ENCODE measurements around the gene GPS2.

Gene GPS2

GRCh38 chr17:7318121-7318860 is 3.1 kb upstream of the GPS2 start:
- Mint-ChIP-seq H3K27ac (no peak overlapping the region), H3K9me3 (no peaks in the 10 kb centered on the region), H3K4me3 (no peak overlapping the region), H3K27me3 (no peaks in the 10 kb centered on the region), H3K36me3 (peaks cover 48 to 77% of the 10 kb centered on the region in 2 donors), H3K4me1 (peaks cover 28 to 48% of the 10 kb centered on the region in 2 donors)
- DNase-seq (no peak), ATAC-seq (replicated peaks) (no peak)

- DNase-seq (no peak), ATAC-seq (replicated peaks) (no peak)
- H3K4me3 Mint-ChIP-seq = peak overlapping the region in 1 of 2 donors; percentile 65
- H3K27ac Mint-ChIP-seq = peak overlapping the region; percentile 17
- H3K36me3 Mint-ChIP-seq = peaks cover 55 to 78% of the 10 kb centered on the region in 2 donors
- H3K27me3 Mint-ChIP-seq = no peaks in the 10 kb centered on the region
- H3K4me1 Mint-ChIP-seq = peaks cover 38 to 58% of the 10 kb centered on the region in 2 donors
- H3K9me3 Mint-ChIP-seq = no peaks in the 10 kb centered on the region
Measured at GRCh38 chr17:7317161-7317803, 2.1 kb upstream of the GPS2 start.

GRCh38 chr17:7315570-7316235 is 543 bp upstream of the GPS2 start:
- Mint-ChIP-seq H3K9me3 (no peaks in the 10 kb centered on the region), H3K36me3 (peaks cover 56 to 77% of the 10 kb centered on the region in 2 donors), H3K27me3 (no peaks in the 10 kb centered on the region), H3K4me1 (peaks cover 47 to 68% of the 10 kb centered on the region in 2 donors), H3K27ac (peak overlapping the region; percentile 99), H3K4me3 (peak overlapping the region; percentile 83 to 97)
- ATAC-seq (replicated peaks) = no peak
- DNase-seq = no peak

DNA sequence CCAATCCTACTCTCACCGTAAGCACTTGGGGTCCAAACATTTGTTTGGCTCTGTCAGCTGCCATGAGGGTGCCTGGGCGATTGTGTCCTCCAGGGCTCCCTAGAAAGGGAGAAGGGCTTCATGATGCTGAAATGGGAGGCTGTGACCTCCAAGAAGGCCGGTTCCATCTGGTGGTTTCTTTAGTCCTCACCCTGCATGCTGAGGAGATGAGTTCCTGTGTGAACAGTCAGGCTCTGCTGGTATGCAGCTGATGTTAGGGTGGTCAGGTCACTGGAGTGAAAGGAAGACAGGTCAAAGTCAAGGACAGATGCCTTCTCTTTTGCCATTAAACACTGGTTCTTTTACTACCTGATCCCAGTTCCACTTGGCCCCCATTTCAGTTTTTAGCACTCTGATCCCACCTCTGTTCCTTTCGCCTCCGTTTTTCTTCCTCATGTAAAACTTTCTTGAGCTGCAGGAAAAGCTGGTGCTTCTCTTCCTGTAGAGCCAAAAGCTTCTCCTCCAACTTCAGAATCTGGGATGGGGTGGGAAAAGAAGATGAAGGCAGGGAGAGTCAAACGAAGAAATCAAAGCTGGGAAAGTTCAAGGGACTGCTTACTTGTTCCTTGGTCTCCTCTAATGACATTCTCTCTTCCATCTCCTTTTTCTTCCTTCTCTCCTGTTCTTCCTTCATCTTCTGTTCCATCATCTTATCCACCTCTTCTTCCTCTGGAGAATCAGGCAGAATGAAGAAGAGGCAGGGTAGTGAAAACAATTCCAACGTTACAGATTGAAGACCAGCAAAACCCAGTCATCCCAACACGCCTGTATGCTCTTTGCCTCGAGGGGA is 1.1 kb downstream of the GPS2 start:
- peaks cover 62 to 84% of the 10 kb centered on the region in 2 donors for H3K4me1 Mint-ChIP-seq
- DNase-seq = no peak

DNA sequence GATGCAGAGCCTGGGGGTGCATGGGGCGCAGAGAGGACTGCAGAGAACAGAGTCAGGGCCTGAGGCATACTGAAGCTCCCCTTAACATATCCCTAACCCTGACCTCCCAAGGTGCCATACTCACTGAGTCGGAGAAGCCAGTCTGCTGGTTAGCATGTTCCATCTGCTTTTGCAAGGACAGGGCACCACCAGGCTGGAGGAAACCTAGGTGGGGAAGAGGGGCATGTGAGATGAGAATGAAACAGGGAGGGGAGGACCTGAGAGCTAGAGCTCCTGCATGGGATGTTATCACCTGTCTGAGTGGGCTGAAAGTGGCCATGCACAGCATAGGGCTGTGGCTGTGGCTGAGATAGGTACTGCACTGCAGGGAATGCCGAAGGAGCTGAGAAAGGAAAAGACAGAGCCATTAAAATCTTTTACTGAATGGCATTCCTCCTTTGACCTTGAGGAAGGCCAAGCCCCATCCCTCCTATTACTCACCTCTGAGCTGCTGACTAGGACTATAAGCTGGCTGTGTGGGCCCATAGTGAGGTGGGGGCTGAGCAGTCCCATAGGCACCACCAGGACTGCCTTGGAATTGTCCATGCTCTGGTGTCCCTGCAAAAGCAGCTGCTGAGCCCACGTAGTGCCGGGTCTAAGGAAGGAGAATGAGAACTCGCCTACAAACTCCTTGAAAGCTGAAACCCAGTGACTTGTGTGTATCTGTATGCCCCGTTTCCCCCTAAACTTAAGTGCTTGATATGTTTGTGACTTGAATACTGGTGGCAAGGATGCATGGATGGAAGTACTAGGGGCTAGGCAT is 1.9 kb downstream of the GPS2 start:
- H3K27me3 Mint-ChIP-seq = no peaks in the 10 kb centered on the region
- DNase-seq (no peak), ATAC-seq (replicated peaks) (peak in 1 of 2 donors; percentile 13)
- H3K27ac Mint-ChIP-seq = peak overlapping the region; percentile 93
- no peaks in the 10 kb centered on the region for H3K9me3 Mint-ChIP-seq
- H3K4me3 Mint-ChIP-seq = peak overlapping the region; percentile 83 to 87
- peaks cover 68 to 88% of the 10 kb centered on the region in 2 donors for H3K36me3 Mint-ChIP-seq
- H3K4me1 Mint-ChIP-seq = peaks cover 59 to 90% of the 10 kb centered on the region in 2 donors

More for the DNA sequence above, 1.1 kb downstream of the GPS2 start:
- Mint-ChIP-seq H3K9me3 (no peaks in the 10 kb centered on the region), H3K27me3 (no peaks in the 10 kb centered on the region), H3K4me3 (peak overlapping the region; percentile 83 to 87), H3K36me3 (peaks cover 68 to 87% of the 10 kb centered on the region in 2 donors), H3K27ac (peak overlapping the region; percentile 93)
- peak in 1 of 2 donors; percentile 3 for ATAC-seq (replicated peaks)

DNA sequence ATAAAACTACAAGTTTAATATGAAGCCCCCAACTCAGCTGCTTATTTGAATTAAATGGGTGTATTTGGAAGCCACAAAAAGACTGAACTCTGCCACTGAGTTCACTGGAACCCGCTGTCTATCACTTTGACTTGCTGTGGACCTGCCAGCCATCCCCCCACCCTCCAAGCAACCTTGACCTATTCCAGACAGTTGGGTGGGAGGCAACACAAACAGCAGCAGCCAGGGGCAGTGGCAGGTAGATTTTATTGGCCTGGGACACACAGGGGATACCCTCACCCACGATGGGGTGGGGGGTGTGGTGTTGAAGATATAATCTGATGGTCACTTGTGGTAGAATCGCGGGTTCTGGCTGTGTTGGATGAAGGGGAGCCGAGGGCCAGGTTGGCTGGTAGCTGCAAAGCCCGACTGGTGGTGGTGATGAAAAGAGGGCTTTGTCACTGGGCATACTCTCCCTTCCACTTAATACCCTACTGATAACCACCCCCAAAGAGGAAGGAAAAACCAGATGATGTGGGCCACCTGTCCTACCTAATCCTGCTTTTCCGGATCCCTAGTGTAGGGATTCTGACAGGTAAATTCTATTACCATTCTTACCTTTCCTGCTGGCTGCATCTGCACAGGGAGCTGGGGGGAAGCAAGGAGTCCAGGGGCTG is 2.6 kb downstream of the GPS2 start:
- peak overlapping the region; percentile 83 to 87 for H3K4me3 Mint-ChIP-seq
- H3K27me3 Mint-ChIP-seq = no peaks in the 10 kb centered on the region

DNA sequence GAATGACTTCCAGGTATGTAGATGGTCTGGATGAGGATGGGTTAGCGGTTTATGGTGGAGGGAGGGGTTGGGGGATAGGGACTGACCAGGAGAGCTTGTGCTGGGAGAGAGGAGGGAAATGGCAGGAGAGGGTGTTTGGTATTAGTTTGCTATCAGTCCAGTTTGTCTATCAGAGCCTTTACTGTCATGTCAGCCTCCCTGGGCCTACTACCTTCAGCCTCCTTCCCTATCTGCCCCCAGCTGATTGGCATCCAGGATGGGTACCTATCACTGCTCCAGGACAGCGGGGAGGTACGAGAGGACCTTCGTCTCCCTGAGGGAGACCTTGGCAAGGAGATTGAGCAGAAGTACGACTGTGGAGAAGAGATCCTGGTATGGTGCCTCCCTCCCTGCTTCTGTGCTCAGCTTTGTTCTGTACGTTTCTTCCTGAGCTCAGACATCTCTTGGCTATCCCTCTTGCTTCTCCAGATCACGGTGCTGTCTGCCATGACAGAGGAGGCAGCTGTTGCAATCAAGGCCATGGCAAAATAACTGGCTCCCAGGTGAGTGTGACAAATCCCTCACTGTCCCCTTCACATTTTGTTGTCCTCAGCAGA is 4.0 kb downstream of the GPS2 start:
- DNase-seq = no peak
- peaks cover 56 to 88% of the 10 kb centered on the region in 2 donors for H3K4me1 Mint-ChIP-seq
- peak overlapping the region; percentile 99 for H3K27ac Mint-ChIP-seq
- no peak for ATAC-seq (replicated peaks)
- peaks cover 60 to 79% of the 10 kb centered on the region in 2 donors for H3K36me3 Mint-ChIP-seq
- H3K4me3 Mint-ChIP-seq = peak overlapping the region; percentile 87 to 90
- H3K9me3 Mint-ChIP-seq = no peaks in the 10 kb centered on the region
- no peaks in the 10 kb centered on the region for H3K27me3 Mint-ChIP-seq

More for the DNA sequence above, 2.6 kb downstream of the GPS2 start:
- no peaks in the 10 kb centered on the region for H3K9me3 Mint-ChIP-seq
- H3K27ac Mint-ChIP-seq = peak overlapping the region; percentile 86
- DNase-seq (no peak), ATAC-seq (replicated peaks) (no peak)
- H3K4me1 Mint-ChIP-seq = peaks cover 57 to 87% of the 10 kb centered on the region in 2 donors
- H3K36me3 Mint-ChIP-seq = peaks cover 65 to 83% of the 10 kb centered on the region in 2 donors

DNA sequence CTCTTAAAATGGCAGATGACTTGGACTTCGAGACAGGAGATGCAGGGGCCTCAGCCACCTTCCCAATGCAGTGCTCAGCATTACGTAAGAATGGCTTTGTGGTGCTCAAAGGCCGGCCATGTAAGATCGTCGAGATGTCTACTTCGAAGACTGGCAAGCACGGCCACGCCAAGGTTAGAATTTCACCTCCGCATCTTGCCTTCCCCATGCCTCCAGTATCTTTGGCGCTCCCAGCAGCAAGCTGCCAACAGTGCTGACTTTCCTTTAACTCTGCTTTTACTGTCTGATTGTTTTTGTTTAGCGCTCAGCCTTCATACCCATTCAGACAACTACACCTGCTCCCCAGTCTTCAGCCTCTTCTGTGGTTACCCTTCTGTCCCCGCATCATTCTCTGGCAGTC is 5.5 kb downstream of the GPS2 start:
- peaks cover 53 to 67% of the 10 kb centered on the region in 2 donors for H3K36me3 Mint-ChIP-seq
- H3K27ac Mint-ChIP-seq = peak overlapping the region; percentile 99
- peak overlapping the region; percentile 87 to 90 for H3K4me3 Mint-ChIP-seq
- DNase-seq = no peak
- peaks cover 51 to 72% of the 10 kb centered on the region in 2 donors for H3K4me1 Mint-ChIP-seq
- ATAC-seq (replicated peaks) = no peak
- H3K27me3 Mint-ChIP-seq = no peaks in the 10 kb centered on the region
- H3K9me3 Mint-ChIP-seq = no peaks in the 10 kb centered on the region

DNA sequence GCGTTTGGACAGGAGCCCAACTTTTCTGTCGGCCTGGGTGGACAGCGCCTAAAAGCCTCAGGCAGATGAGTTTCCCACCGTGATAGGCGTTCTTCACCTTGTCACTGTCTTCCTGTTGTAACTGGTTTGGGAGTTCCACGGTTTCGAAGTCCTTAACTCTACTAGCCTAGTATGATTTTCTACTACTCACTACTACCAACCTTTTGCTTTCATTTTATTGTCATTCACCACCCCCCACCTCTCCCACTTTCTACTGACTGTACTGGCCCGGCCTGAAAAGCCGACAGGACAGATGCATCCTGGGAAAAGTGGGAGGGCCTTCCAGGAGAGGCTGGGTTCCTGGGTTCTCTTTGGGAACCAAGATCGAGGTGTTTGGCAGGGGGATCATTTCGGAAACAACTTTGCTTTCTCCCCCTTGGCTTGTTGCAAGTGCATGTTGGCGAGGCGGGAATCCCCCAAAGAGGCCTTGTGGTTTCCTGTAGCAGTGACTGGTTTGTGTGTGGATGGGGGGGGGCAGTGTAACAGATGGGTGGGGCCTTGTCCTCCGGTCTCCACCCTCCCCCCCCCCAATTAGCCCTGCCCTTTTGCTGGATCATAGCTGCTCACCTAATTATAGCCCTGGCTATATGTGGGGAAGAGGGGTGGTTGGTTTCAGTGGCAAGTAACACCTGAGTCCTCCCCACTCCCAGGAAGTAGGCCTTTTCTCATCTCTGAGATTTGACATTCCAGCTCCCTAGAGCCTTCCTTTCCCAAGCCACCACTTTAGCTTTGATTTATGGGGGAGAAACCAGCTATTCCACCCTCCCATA is 6.3 kb downstream of the GPS2 start:
- peak; percentile 26 to 28 for ATAC-seq (replicated peaks)
- H3K27me3 Mint-ChIP-seq = no peaks in the 10 kb centered on the region
- H3K9me3 Mint-ChIP-seq = no peaks in the 10 kb centered on the region
- H3K4me1 Mint-ChIP-seq = peaks cover 44 to 64% of the 10 kb centered on the region in 2 donors
- H3K4me3 Mint-ChIP-seq = peak overlapping the region; percentile 87 to 90
- peaks cover 50 to 59% of the 10 kb centered on the region in 2 donors for H3K36me3 Mint-ChIP-seq
- peak; percentile 81 for DNase-seq
- peak overlapping the region; percentile 99 for H3K27ac Mint-ChIP-seq

DNA sequence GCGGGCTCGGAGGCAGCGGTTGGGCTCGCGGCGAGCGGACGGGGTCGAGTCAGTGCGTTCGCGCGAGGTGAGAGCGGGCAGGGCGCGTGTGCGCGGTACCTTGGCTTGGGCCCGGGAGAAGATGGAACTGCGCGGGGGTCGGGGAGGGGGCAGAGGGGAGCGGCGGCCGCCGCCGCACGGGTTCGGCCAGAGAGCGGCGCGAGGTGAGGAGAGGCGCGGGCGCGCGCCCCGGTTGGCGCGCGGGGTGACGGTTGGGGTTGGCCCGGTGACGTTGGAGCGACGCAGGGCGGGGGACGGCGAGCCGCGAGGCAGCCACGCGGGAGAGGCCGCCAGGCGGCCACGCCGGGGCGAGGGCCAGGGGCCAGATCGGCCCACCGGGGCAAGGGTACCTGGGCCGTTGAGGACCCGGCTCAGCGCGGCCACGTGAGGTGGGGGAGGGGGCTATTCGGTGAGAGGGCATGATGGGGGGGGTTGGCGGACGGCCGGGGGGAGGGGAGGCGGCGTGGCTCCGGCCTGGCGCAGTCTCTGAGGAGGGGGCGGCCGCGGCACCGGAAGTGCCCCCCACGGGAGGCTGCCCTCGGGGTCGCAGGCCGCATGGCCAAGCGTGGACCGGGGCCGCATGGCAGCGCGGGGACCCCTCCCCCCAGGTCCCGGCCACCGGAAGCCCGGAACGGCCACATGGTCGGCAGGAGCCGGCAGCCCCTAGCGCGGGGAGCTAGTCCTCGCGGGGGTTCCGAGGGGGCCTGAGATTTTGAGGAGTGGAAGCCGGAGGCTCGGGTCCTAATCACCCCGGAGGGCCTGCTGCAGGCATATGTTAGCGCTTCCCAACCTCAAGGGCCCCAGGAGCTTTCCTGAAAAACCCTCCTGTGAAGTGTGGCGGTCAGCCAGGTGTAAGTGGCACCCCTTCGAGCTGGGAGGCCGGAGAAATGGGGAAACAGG is 7.2 kb downstream of the GPS2 start:
- DNase-seq = peak; percentile 50
- Mint-ChIP-seq H3K9me3 (no peaks in the 10 kb centered on the region), H3K4me1 (peaks cover 35 to 55% of the 10 kb centered on the region in 2 donors), H3K27ac (peak overlapping the region; percentile 99), H3K4me3 (peak overlapping the region; percentile 87 to 90), H3K36me3 (peaks cover 46 to 50% of the 10 kb centered on the region in 2 donors), H3K27me3 (no peaks in the 10 kb centered on the region)
- ATAC-seq (replicated peaks) = peak; percentile 24 to 27
